Prostate gland (tissue), 2 donors: ENCODE results near the gene RPS15.

Experiments used
- CTCF ChIP-seq, 4 experiments: fragments of 200-600 bp in 2 of 4; fragments of 450-650 bp in 2 of 4; sonication (generic) in 2 of 4; IDR thresholded peaks; 1 replicate in 3 of 4; 2 replicates in 1 of 4; pipeline ENCODE4 v1.5.1; 2016 to 2019; ENCODE audit warnings: antibody characterized with exemption in 4 of 4, mild to moderate bottlenecking in 2 of 4, moderate library complexity in 2 of 4
- POLR2A ChIP-seq: fragments of 450-650 bp; IDR thresholded peaks from one replicate; pipeline ENCODE4 v1.6.1; 2016; ENCODE audit warnings: antibody characterized with exemption, mild to moderate bottlenecking

GRCh38 chr19:1407528-1408299 is 30.5 kb upstream of the RPS15 start, which contains the start of gene DAZAP1:
- TF ChIP-seq CTCF (IDR thresholded peaks at IDR 0.05) = no peak
- no peak for TF ChIP-seq POLR2A
